ENCODE measurements around the gene NTF3. TPM values are rescaled to one million over a fixed set of nuclear protein-coding genes. Genes with fewer than 3 reads are reported as not detected.
A peak's percentile ranks its signal among the peaks of the same experiment; 100 is the strongest.

Gene NTF3
- total RNA-seq, 4 donors from 2014 or later = 0.80 to 2.9 (median 1.3) TPM

DNA sequence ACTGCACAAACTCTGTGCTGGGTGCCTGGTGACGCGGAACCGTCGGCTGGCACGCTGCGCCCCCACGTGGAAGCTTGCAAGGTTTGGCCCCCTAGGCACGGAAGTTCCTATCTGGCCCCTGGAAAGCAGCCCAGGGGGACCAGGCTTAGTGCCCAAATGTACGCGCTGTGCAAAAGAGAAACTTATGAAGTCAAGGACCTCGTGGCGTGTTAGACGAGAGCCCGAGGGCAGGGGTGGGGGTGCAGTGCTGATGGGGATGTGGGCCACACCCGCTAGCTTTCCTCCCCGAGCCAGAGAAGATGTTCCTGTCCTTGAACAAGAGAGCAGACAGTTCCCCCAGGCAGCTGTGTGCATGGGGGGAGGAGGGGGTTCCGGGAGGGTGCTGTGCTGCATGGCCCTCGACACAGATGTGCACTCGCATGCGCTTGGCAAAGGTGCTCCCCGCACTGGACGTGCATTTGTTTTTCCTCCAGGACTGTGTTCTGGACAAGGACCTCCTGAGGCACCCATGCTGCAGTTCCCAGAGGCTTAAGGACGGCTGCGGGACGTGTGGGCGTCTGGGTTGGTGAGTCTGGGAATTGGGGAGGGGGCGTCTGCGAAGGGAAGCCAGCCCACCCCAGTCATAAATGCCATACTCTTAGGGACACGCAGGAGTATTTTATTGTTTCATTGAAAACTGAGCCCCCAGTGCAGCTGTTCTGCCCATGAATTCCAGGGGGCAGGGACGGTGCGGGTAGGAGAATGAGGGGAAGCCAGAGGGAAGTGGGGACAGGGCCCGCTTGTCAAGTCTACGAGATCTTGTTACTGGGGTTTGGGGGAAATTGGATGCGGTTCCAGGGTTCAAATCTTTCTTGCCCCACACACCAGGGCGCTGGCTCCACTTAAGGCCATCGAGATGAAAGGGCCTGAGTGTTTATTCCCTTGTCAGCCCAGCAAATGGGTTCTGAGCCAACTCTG lies 80.0 kb downstream of the NTF3 start:
- DNase-seq (ENCODE audit: low spot score in 2 of 2) = peak; percentile 59 to 61
- Histone ChIP-seq H3K36me3 (no peaks in the 10 kb centered on the region), H3K27ac (no peak overlapping the region), H3K4me3 (no peak overlapping the region), H3K4me1 (peaks cover 7% of the 10 kb centered on the region), H3K27me3 (peaks cover 11% of the 10 kb centered on the region), H3K9me3 (no peaks in the 10 kb centered on the region)
- no peak for TF ChIP-seq POLR2A (IDR thresholded peaks at IDR 0.05)
- TF ChIP-seq, protein P1, sequence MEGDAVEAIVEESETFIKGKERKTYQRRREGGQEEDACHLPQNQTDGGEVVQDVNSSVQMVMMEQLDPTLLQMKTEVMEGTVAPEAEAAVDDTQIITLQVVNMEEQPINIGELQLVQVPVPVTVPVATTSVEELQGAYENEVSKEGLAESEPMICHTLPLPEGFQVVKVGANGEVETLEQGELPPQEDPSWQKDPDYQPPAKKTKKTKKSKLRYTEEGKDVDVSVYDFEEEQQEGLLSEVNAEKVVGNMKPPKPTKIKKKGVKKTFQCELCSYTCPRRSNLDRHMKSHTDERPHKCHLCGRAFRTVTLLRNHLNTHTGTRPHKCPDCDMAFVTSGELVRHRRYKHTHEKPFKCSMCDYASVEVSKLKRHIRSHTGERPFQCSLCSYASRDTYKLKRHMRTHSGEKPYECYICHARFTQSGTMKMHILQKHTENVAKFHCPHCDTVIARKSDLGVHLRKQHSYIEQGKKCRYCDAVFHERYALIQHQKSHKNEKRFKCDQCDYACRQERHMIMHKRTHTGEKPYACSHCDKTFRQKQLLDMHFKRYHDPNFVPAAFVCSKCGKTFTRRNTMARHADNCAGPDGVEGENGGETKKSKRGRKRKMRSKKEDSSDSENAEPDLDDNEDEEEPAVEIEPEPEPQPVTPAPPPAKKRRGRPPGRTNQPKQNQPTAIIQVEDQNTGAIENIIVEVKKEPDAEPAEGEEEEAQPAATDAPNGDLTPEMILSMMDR (IDR thresholded peaks at IDR 0.05) = peak in 1 of 2 donors; percentile 33
- WGBS = 51% methylated on average over 35 of the region's 36 CpGs

DNA sequence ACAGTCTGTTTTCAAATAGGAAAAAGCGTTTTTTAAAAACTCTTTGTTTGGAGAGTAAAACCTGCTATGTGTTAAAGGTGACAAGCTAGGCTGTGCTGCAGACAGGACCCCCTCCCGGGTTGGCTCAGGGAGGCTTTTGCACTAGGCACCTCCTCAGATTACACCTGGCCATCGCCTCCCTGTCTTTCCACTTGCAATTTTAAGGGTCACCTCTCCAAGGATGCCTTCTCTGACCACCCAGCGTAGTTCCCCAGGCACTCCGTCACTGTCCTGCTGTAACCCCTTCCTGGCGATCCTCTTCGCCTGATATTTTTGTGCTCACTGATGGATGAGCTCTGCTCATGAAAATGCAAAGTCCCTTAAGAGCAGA lies 80.7 kb downstream of the NTF3 start:
- Histone ChIP-seq H3K4me3 (no peak overlapping the region), H3K27me3 (peaks cover 11% of the 10 kb centered on the region), H3K36me3 (no peaks in the 10 kb centered on the region), H3K4me1 (peaks cover 7% of the 10 kb centered on the region), H3K9me3 (no peaks in the 10 kb centered on the region), H3K27ac (no peak overlapping the region)
- TF ChIP-seq POLR2AphosphoS5 (IDR thresholded peaks at IDR 0.05) (no peak), EP300 (IDR thresholded peaks at IDR 0.05) (no peak), POLR2A (IDR thresholded peaks at IDR 0.05) (no peak)
- TF ChIP-seq, protein P1 (IDR thresholded peaks at IDR 0.05) = no peak
- 86% methylated on average over 7 of the region's 7 CpGs for WGBS
- peak; percentile 11 to 70 for DNase-seq (ENCODE audit: low spot score in 2 of 2)

DNA sequence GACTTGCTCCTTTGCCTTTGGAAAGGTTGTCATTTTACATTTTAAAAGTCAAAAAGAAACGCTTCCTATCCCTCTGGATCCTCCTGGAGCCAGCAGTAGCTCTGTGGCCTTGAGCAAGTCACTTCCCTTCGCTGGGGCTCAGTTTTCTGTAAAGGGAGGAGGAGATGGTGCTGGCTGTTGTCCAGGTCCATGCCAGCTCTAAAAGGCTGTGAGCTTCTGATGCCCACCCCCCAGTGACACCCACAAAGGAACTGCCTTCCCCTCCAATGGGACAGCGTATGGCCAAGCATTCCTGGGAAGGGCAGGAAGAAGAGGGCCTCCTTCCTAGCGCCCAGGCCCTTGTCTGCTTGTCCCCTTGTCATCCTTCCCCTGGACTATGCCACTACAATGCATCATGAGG lies 81.5 kb downstream of the NTF3 start:
- peaks cover 7% of the 10 kb centered on the region for H3K4me1 ChIP-seq
- no peak overlapping the region for H3K4me3 ChIP-seq
- no peak overlapping the region for H3K27ac ChIP-seq
- no peaks in the 10 kb centered on the region for H3K9me3 ChIP-seq
- no peaks in the 10 kb centered on the region for H3K36me3 ChIP-seq
- peaks cover 11% of the 10 kb centered on the region for H3K27me3 ChIP-seq
- DNase-seq (ENCODE audit: low spot score in 2 of 2) = peak; percentile 31 to 38
- WGBS = 90% methylated on average over 4 of the region's 4 CpGs
- TF ChIP-seq, protein P1 (IDR thresholded peaks at IDR 0.05) = no peak
- TF ChIP-seq EP300 (IDR thresholded peaks at IDR 0.05) (no peak), POLR2AphosphoS5 (IDR thresholded peaks at IDR 0.05) (no peak)

DNA sequence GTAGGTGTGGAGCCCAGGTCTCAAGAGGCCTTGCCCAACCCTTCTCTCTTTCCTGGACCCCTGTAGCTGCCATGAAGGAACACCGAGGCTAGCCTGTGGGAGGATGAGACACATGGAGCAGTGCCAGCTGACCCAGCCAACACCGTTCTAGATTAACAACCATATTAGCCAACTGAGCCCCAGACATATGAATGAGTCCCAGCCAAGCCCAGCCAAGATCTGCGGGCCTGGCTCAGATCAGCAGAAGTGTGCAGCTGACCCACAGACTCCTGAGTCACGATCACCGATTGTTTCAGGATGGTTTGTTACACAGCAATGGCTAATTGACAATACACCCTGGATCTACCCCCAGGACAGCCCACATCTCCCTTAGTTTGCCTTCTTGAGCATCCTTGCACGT lies 82.1 kb downstream of the NTF3 start:
- Histone ChIP-seq H3K27ac (no peak overlapping the region), H3K4me3 (no peak overlapping the region), H3K36me3 (no peaks in the 10 kb centered on the region), H3K4me1 (peaks cover 7% of the 10 kb centered on the region), H3K9me3 (no peaks in the 10 kb centered on the region), H3K27me3 (peaks cover 16% of the 10 kb centered on the region)
- peak; percentile 8 to 40 for DNase-seq (ENCODE audit: low spot score in 2 of 2)
- TF ChIP-seq EP300 (IDR thresholded peaks at IDR 0.05) (no peak), POLR2A (IDR thresholded peaks at IDR 0.05) (no peak), POLR2AphosphoS5 (IDR thresholded peaks at IDR 0.05) (no peak)
- TF ChIP-seq, protein P1 (IDR thresholded peaks at IDR 0.05) = no peak
- 90% methylated on average over 5 of the region's 6 CpGs for WGBS

DNA sequence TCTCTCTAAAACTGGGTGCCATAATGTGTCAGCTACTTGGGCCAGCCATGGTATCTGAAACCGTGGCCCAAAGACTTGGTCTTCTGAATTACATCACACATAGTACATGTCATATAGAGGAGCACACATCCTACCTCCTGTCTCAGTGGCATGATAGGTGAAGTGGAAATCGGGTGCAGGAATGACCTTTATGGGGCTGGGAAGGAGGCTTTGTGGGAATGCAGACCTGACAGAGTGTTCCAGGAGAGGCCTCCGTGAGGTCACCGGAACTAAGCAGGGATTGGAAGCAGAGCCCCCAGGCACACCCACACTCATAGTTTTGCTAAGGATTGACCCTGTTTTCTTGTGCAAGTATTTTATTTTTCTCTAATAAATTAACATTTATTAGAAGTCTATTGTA lies 82.6 kb downstream of the NTF3 start:
- peak; percentile 1 to 8 for DNase-seq (ENCODE audit: low spot score in 2 of 2)
- TF ChIP-seq POLR2A (IDR thresholded peaks at IDR 0.05) (no peak), EP300 (IDR thresholded peaks at IDR 0.05) (no peak), POLR2AphosphoS5 (IDR thresholded peaks at IDR 0.05) (no peak)
- TF ChIP-seq, protein P1 (IDR thresholded peaks at IDR 0.05) = no peak
- Histone ChIP-seq H3K27me3 (peaks cover 17% of the 10 kb centered on the region), H3K9me3 (no peaks in the 10 kb centered on the region), H3K27ac (no peak overlapping the region), H3K4me1 (peaks cover 7% of the 10 kb centered on the region), H3K36me3 (no peaks in the 10 kb centered on the region), H3K4me3 (no peak overlapping the region)
- WGBS = 93% methylated on average over 4 of the region's 4 CpGs
